Central memory CD4-positive, alpha-beta T cell (primary cell): ENCODE measurements around the gene FSTL4.

Experiments
- DNase-seq: peaks from one replicate; pipeline ENCODE4 v3.0.0; 2022

The FSTL4 gene

GRCh38 chr5:133423618-133424282, 188.6 kb downstream of the FSTL4 start:
- peak; percentile 39 for DNase-seq

GRCh38 chr5:133423011-133423617, 189.2 kb downstream of the FSTL4 start:
- DNase-seq, result no peak

- no peak for DNase-seq
These were observed 190.5 kb downstream of the FSTL4 start for GRCh38 chr5:133421806-133422205.

- no peak for DNase-seq
These were observed 190.9 kb downstream of the FSTL4 start for GRCh38 chr5:133421394-133421793.

- DNase-seq, result no peak
These were observed 191.7 kb downstream of the FSTL4 start for GRCh38 chr5:133420440-133421301.

- DNase-seq, result no peak
These were observed 196.4 kb downstream of the FSTL4 start for GRCh38 chr5:133415906-133416305.

GRCh38 chr5:133415506-133415905, 196.8 kb downstream of the FSTL4 start:
- DNase-seq, result no peak

- no peak for DNase-seq
These were observed 199.7 kb downstream of the FSTL4 start for GRCh38 chr5:133412661-133413060.

- DNase-seq, result no peak
These were observed 202.0 kb downstream of the FSTL4 start for GRCh38 chr5:133410335-133410828.

GRCh38 chr5:133409210-133409674, 203.1 kb downstream of the FSTL4 start:
- DNase-seq, result no peak

GRCh38 chr5:133408322-133408721, 204.0 kb downstream of the FSTL4 start:
- DNase-seq, result no peak

- DNase-seq, result no peak
These were observed 205.2 kb downstream of the FSTL4 start for GRCh38 chr5:133406977-133407632.

- no peak for DNase-seq
These were observed 205.9 kb downstream of the FSTL4 start for GRCh38 chr5:133406208-133406976.

- no peak for DNase-seq
These were observed 206.9 kb downstream of the FSTL4 start for GRCh38 chr5:133405275-133406034.

- DNase-seq, result no peak
These were observed 207.6 kb downstream of the FSTL4 start for GRCh38 chr5:133404724-133405123.

GRCh38 chr5:133403741-133404364, 208.5 kb downstream of the FSTL4 start:
- no peak for DNase-seq

GRCh38 chr5:133402775-133403174, 209.6 kb downstream of the FSTL4 start:
- no peak for DNase-seq

GRCh38 chr5:133401731-133402347, 210.5 kb downstream of the FSTL4 start:
- DNase-seq, result no peak

- no peak for DNase-seq
These were observed 211.4 kb downstream of the FSTL4 start for GRCh38 chr5:133400831-133401351.

- DNase-seq, result no peak
These were observed 212.2 kb downstream of the FSTL4 start for GRCh38 chr5:133400120-133400519.
